Panc1 (cell line): Measurements from ENCODE around the gene WWTR1. TPM values are rescaled to one million over a fixed set of nuclear protein-coding genes. Genes with fewer than 3 reads are reported as not detected.

Source experiments
- ATAC-seq: fragments of 200-7000 bp; cut with Tn5 transposase; 2 replicates; pipeline ENCODE4 v1.9.1; 2020; ENCODE audit warnings: mild to moderate bottlenecking, moderate library complexity
- BruUV-seq: library from RNA; stranded (reverse); fragments of 400-500 nt; replicated peaks from 2 replicates; lab custom pipeline; 2021; lab: Mats Ljungman, UMichigan
- CTCF ChIA-PET: fragments of 300-600 bp; sonication (Branson Sonifier 250); formaldehyde crosslinking; loops from one replicate; lab custom pipeline; 2022; ENCODE audit warnings: antibody characterized with exemption; lab: Charles Lee
- POLR2A ChIA-PET: fragments of 300-600 bp; sonication (Branson Sonifier 250); formaldehyde crosslinking; loops from one replicate; lab custom pipeline; 2022; ENCODE audit warnings: antibody characterized with exemption; lab: Charles Lee
- DNase-seq: peaks from one replicate; pipeline ENCODE4 v3.0.0-alpha.2; 2010; ENCODE audit warnings: low read depth, low spot score
- H3K27ac ChIP-seq: 2 replicates; pipeline ENCODE4 v1.5.1; 2011; ENCODE audit warnings: mild to moderate bottlenecking, low read length, inconsistent platforms
- H3K27me3 ChIP-seq: fragments of 200-500 bp; sonication (Bioruptor generic); 2 replicates; pipeline ENCODE4 v1.6.0; 2014; ENCODE audit warnings: low read length, inconsistent platforms; ENCODE audit not compliant: control insufficient read depth, insufficient read depth
- H3K36me3 ChIP-seq: fragments of 200-500 bp; sonication (Bioruptor generic); 2 replicates; pipeline ENCODE4 v1.5.1; 2014; ENCODE audit warnings: inconsistent platforms, mild to moderate bottlenecking, low read length, moderate library complexity; ENCODE audit not compliant: control insufficient read depth, insufficient read depth
- H3K4me1 ChIP-seq: 2 replicates; pipeline ENCODE4 v1.5.1; 2011; ENCODE audit warnings: inconsistent platforms, mild to moderate bottlenecking, low read length, moderate library complexity; ENCODE audit not compliant: control insufficient read depth, insufficient read depth
- H3K4me3 ChIP-seq, 2 experiments: 2 replicates each; pipeline ENCODE4 v1.5.1; 2011 to 2012; ENCODE audit warnings: low read depth in 2 of 2, low read length in 2 of 2, mild to moderate bottlenecking in 2 of 2, inconsistent platforms in 1 of 2, moderate library complexity in 1 of 2
- H3K9me3 ChIP-seq: fragments of 200-500 bp; sonication (Bioruptor generic); 2 replicates; pipeline ENCODE4 v1.5.1; 2014; ENCODE audit warnings: low read depth, mild to moderate bottlenecking, inconsistent platforms, low read length, moderate library complexity; ENCODE audit not compliant: control insufficient read depth, insufficient read depth
- POLR2AphosphoS5 ChIP-seq: IDR thresholded peaks from 2 replicates; pipeline ENCODE4 v1.6.1; 2012; ENCODE audit warnings: mild to moderate bottlenecking, low read depth, low read length, moderate library complexity
- SIN3A ChIP-seq: IDR thresholded peaks from 2 replicates; pipeline ENCODE4 v1.6.1; 2012; ENCODE audit warnings: low read depth, mild to moderate bottlenecking, low read length, moderate library complexity, borderline replicate concordance; ENCODE audit not compliant: insufficient read depth
- TCF7L2 ChIP-seq: IDR thresholded peaks from 2 replicates; pipeline ENCODE4 v1.6.1; 2011; ENCODE audit warnings: mild to moderate bottlenecking, low read depth, low read length, inconsistent platforms
- in situ Hi-C: cut with HindIII; loops from 2 replicates; pipeline ENCODE4 v1.10.0; 2016; ENCODE audit warnings: low sequenced_read_pairs, low pct_unique_long_range_greater_than_20kb
- intact Hi-C: fragments of 100-400 bp; cut with micrococcal nuclease; formaldehyde crosslinking; loops from one replicate; pipeline ENCODE4 v1.10.0; 2022; ENCODE audit not compliant: unreplicated experiment
- total RNA-seq: library from RNA; stranded (reverse); gene quantifications from one replicate; pipeline ENCODE4 v1.2.1, GENCODE V29; 2021; ENCODE audit not compliant: unreplicated experiment
- TF ChIP-seq, protein P1 (sequence below), 2 experiments: IDR thresholded peaks; 2 replicates each; pipeline ENCODE4 v1.6.1; 2011 to 2012; ENCODE audit warnings: low read depth in 2 of 2, control low read depth in 1 of 2, low read length in 1 of 2, mild to moderate bottlenecking in 1 of 2, moderate library complexity in 1 of 2; ENCODE audit not compliant: insufficient read depth in 1 of 2
- TF ChIP-seq, protein P2 (sequence below): fragments of 450-650 bp; IDR thresholded peaks from 2 replicates; pipeline ENCODE4 v1.5.1; 2017; ENCODE audit warnings: mild to moderate bottlenecking

WWTR1 gene
- total RNA-seq, 1 experiment from 2014 or later, result 298 TPM

DNA sequence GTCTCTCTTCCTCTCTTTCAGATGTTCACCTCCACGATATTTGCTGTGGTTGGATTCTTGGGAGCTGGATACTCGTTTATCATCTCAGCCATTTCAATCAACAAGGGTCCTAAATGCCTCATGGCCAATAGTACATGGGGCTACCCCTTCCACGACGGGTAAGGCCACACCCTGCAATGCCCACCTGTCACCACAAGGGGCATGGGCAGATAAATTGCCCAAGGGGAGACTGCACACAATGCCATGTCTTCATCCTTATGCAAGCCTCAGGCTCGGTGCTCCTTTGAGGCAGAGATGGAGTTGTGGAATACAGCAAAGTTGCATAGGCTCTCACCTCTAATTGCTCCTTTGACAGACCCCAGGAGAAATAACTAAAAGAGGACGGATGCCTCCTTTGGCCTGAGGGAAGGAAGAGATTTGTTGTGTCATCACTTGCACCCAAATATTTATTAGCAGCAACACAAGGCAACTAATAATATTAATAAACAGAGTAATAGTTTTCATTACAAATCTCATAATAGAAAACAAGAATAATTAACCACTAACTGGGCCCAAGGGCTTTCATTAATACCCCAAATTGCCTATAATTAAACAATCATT is 170.1 kb downstream of the WWTR1 start:
- in situ Hi-C loops, result no loop called here

DNA sequence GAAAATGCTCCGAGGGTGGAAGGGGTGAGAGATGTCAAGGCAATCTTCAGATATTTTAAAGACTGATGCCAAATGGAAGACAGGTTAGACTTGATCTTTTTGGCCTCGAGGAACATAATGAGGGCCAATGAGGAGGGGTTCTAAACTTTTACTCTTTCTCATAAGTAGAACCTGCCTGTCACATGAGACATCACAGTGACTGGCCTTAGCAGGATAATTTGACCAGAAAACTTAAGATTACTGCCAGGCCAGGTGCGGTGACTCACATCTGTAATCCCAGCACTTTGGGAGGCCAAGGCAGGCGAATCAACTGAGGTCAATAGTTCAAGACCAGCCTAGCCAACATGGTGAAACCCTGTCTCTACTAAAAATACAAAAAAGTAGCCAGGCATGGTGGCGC is 171.1 kb downstream of the WWTR1 start:
- DNase-seq (no peak), ATAC-seq (no peak)
- H3K27me3 ChIP-seq, result no peaks in the 10 kb centered on the region
- H3K36me3 ChIP-seq, result no peaks in the 10 kb centered on the region
- H3K4me1 ChIP-seq, result peaks cover 7% of the 10 kb centered on the region; the same call in 1 of the 2 replicates
- no TSS peak for BruUV-seq
- in situ Hi-C loops, result no loop called here
- POLR2A ChIA-PET, result no interaction called here
- intact Hi-C loops, result loop anchor here (10.0 kb wide), 1 partner anchor 532 kb away; no protein-coding TSS in a partner anchor
- CTCF ChIA-PET, result no interaction called here
- no peak overlapping the region for H3K4me3 ChIP-seq
- H3K27ac ChIP-seq, result peak overlapping the region; percentile 84; the same call in 1 of the 2 replicates
- H3K9me3 ChIP-seq, result peaks cover 7% of the 10 kb centered on the region; the same call in 1 of the 2 replicates
- TF ChIP-seq SIN3A (no peak), TCF7L2 (no peak)
- TF ChIP-seq, protein P1, sequence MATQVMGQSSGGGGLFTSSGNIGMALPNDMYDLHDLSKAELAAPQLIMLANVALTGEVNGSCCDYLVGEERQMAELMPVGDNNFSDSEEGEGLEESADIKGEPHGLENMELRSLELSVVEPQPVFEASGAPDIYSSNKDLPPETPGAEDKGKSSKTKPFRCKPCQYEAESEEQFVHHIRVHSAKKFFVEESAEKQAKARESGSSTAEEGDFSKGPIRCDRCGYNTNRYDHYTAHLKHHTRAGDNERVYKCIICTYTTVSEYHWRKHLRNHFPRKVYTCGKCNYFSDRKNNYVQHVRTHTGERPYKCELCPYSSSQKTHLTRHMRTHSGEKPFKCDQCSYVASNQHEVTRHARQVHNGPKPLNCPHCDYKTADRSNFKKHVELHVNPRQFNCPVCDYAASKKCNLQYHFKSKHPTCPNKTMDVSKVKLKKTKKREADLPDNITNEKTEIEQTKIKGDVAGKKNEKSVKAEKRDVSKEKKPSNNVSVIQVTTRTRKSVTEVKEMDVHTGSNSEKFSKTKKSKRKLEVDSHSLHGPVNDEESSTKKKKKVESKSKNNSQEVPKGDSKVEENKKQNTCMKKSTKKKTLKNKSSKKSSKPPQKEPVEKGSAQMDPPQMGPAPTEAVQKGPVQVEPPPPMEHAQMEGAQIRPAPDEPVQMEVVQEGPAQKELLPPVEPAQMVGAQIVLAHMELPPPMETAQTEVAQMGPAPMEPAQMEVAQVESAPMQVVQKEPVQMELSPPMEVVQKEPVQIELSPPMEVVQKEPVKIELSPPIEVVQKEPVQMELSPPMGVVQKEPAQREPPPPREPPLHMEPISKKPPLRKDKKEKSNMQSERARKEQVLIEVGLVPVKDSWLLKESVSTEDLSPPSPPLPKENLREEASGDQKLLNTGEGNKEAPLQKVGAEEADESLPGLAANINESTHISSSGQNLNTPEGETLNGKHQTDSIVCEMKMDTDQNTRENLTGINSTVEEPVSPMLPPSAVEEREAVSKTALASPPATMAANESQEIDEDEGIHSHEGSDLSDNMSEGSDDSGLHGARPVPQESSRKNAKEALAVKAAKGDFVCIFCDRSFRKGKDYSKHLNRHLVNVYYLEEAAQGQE (IDR thresholded peaks at IDR 0.05; ENCODE audit: insufficient read depth in 1 of 2, low read depth in 2 of 2, low read length in 1 of 2), result no peak

More for the DNA sequence above, 170.1 kb downstream of the WWTR1 start:
- Histone ChIP-seq H3K4me3 (no peak overlapping the region), H3K27me3 (no peaks in the 10 kb centered on the region), H3K27ac (peak overlapping the region; percentile 84; the same call in 1 of the 2 replicates), H3K9me3 (peaks cover 7% of the 10 kb centered on the region; the same call in 1 of the 2 replicates), H3K36me3 (no peaks in the 10 kb centered on the region), H3K4me1 (0 out of 2 replicates have a peak, but pooled peaks cover 7% of the 10 kb centered on the region)
- ATAC-seq (0 out of 2 replicates have a peak, but pooled peaks have one; percentile 28), DNase-seq (no peak)
- no peak for TF ChIP-seq SIN3A
- TF ChIP-seq, protein P2, sequence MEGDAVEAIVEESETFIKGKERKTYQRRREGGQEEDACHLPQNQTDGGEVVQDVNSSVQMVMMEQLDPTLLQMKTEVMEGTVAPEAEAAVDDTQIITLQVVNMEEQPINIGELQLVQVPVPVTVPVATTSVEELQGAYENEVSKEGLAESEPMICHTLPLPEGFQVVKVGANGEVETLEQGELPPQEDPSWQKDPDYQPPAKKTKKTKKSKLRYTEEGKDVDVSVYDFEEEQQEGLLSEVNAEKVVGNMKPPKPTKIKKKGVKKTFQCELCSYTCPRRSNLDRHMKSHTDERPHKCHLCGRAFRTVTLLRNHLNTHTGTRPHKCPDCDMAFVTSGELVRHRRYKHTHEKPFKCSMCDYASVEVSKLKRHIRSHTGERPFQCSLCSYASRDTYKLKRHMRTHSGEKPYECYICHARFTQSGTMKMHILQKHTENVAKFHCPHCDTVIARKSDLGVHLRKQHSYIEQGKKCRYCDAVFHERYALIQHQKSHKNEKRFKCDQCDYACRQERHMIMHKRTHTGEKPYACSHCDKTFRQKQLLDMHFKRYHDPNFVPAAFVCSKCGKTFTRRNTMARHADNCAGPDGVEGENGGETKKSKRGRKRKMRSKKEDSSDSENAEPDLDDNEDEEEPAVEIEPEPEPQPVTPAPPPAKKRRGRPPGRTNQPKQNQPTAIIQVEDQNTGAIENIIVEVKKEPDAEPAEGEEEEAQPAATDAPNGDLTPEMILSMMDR, result peak; percentile 54
- ChIA-PET POLR2A (no interaction called here), CTCF (interaction anchor here (0.8 to 1.0 kb wide), 2 partner anchors 14 to 97 kb away, joined by 3 read pairs; no protein-coding TSS in a partner anchor)
- BruUV-seq, result no TSS peak
- intact Hi-C loops, result loop anchor here (2.0 to 10.0 kb wide), 2 partner anchors 367 to 533 kb away; no protein-coding TSS in a partner anchor

DNA sequence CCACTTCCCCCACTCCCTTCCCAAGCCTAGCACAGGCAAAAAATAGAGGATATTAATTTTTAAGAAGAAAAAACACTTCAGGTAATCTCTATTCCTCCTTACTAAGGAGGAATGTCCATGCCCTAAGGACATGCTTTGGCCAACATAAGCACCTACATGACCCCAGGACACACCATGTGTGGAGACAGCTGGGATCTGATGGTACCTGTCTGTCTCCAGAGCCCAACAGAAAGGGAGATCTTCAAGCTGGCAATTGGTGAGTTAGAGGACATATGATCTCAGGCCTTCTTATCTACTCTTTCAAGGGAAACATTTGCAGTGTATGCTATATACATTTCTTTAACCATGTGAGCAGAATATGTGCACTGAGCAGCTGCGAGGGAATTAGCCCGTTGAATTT is 176.3 kb downstream of the WWTR1 start:
- intact Hi-C loops, result loop anchor here (10.0 kb wide), 1 partner anchor 527 kb away; no protein-coding TSS in a partner anchor
- no TSS peak for BruUV-seq

More for the DNA sequence above, 176.3 kb downstream of the WWTR1 start:
- no peaks in the 10 kb centered on the region for H3K27me3 ChIP-seq
- DNase-seq, result no peak
- peak overlapping the region; percentile 96 for H3K27ac ChIP-seq
- H3K36me3 ChIP-seq, result no peaks in the 10 kb centered on the region
- H3K4me1 ChIP-seq, result peaks cover 21% of the 10 kb centered on the region
- no peaks in the 10 kb centered on the region for H3K9me3 ChIP-seq
- ChIA-PET CTCF (no interaction called here), POLR2A (no interaction called here)
- no peak overlapping the region for H3K4me3 ChIP-seq
- TF ChIP-seq POLR2AphosphoS5 (no peak), SIN3A (no peak), TCF7L2 (no peak)
- TF ChIP-seq, protein P2, result no peak
- TF ChIP-seq, protein P1 (IDR thresholded peaks at IDR 0.05; ENCODE audit: insufficient read depth in 1 of 2, low read depth in 2 of 2, low read length in 1 of 2), result no peak
- ATAC-seq, result no peak
- in situ Hi-C loops, result no loop called here
